Neural crest cell (in vitro differentiated cells): ENCODE measurements around the gene DEDD2. TPM values are rescaled to one million over a fixed set of nuclear protein-coding genes. Genes with fewer than 3 reads are reported as not detected.
"Not testable (repeated sequence)": the region's sequence is repeated elsewhere in the genome, so short reads cannot be mapped to it uniquely, and the experiment has no call there.

Experiments used
- DNase-seq: peaks from one replicate; pipeline ENCODE4 v3.0.0; 2021; ENCODE audit warnings: low read depth, mixed read lengths, low spot score
- H3K27ac Mint-ChIP-seq: one replicate; pipeline ENCODE4 v1.8.0; 2021; ENCODE audit warnings: mild to moderate bottlenecking, mixed read lengths; ENCODE audit not compliant: unreplicated experiment
- H3K27me3 Mint-ChIP-seq: 2 replicates; pipeline ENCODE4 v1.8.0; 2021; ENCODE audit warnings: low read depth, mild to moderate bottlenecking, mixed read lengths
- H3K36me3 Mint-ChIP-seq: 2 replicates; pipeline ENCODE4 v1.8.0; 2021; ENCODE audit warnings: low read depth, mild to moderate bottlenecking, mixed read lengths
- H3K4me1 Mint-ChIP-seq: 2 replicates; pipeline ENCODE4 v1.8.0; 2021; ENCODE audit warnings: mixed read lengths
- H3K4me3 Mint-ChIP-seq: one replicate; pipeline ENCODE4 v1.8.0; 2021; ENCODE audit warnings: mild to moderate bottlenecking, mixed read lengths
- H3K9me3 Mint-ChIP-seq: 2 replicates; pipeline ENCODE4 v1.8.0; 2021; ENCODE audit warnings: mixed read lengths
- CTCF ChIP-seq: fragments of 200-600 bp; sonication (generic); conservative IDR thresholded peaks from 2 replicates; pipeline ENCODE4 v1.5.0; 2021; ENCODE audit warnings: antibody characterized with exemption, mild to moderate bottlenecking
- long read RNA-seq: library from polyadenylated mRNA; unstranded; transcript quantifications from one replicate; pipeline ENCODE4 v2.0.0, GENCODE V29; 2020
- total RNA-seq: library from RNA; stranded (reverse); gene quantifications from 2 replicates; pipeline ENCODE4 v1.2.1, GENCODE V29; 2021

The DEDD2 gene, protein sequence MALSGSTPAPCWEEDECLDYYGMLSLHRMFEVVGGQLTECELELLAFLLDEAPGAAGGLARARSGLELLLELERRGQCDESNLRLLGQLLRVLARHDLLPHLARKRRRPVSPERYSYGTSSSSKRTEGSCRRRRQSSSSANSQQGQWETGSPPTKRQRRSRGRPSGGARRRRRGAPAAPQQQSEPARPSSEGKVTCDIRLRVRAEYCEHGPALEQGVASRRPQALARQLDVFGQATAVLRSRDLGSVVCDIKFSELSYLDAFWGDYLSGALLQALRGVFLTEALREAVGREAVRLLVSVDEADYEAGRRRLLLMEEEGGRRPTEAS
- total RNA-seq: 20.6 and 21.5 TPM in 2 replicates
- long read RNA-seq, partial matches to known transcripts: 0 of 7 reads
- long read RNA-seq, other reads (novel, unspliced or antisense): 1 of 7 reads

- Mint-ChIP-seq H3K27me3 (no peaks in the 10 kb centered on the region), H3K4me1 (peaks cover 45% of the 10 kb centered on the region), H3K4me3 (peak within 1 kb of the TSS; percentile 94), H3K27ac (peak within 1 kb of the TSS; percentile 98), H3K36me3 (no peaks in the 10 kb centered on the region), H3K9me3 (no peaks in the 10 kb centered on the region)
- peak; percentile 98 for DNase-seq
- no peak for TF ChIP-seq CTCF
These were observed at the start of gene DEDD2 for GRCh38 chr19:42217520-42218437. DEDD2 (minus strand) TSS chr19:42217677; CDS start chr19:42217007, 670 bp downstream.

GRCh38 chr19:42266928-42267603 lies 49.6 kb upstream of the DEDD2 start:
- not testable (repeated sequence) for H3K27me3 Mint-ChIP-seq, H3K27ac Mint-ChIP-seq, DNase-seq, H3K9me3 Mint-ChIP-seq, H3K4me3 Mint-ChIP-seq, H3K36me3 Mint-ChIP-seq
- peaks cover 23% of the 10 kb centered on the region for H3K4me1 Mint-ChIP-seq

GRCh38 chr19:42266105-42266504 lies 48.6 kb upstream of the DEDD2 start:
- Mint-ChIP-seq H3K4me3 (peak overlapping the region; percentile 34), H3K4me1 (peaks cover 23% of the 10 kb centered on the region)
- not testable (repeated sequence) for H3K27me3 Mint-ChIP-seq, DNase-seq, H3K27ac Mint-ChIP-seq, H3K36me3 Mint-ChIP-seq, H3K9me3 Mint-ChIP-seq

- TF ChIP-seq CTCF: no peak
- H3K27ac Mint-ChIP-seq: no peak overlapping the region
- no peaks in the 10 kb centered on the region for H3K9me3 Mint-ChIP-seq
- DNase-seq: no peak
- H3K4me1 Mint-ChIP-seq: peaks cover 1% of the 10 kb centered on the region
- no peaks in the 10 kb centered on the region for H3K36me3 Mint-ChIP-seq
- peak overlapping the region; percentile 19 for H3K4me3 Mint-ChIP-seq
- H3K27me3 Mint-ChIP-seq: no peaks in the 10 kb centered on the region
These were observed 44.3 kb upstream of the DEDD2 start for GRCh38 chr19:42261763-42262162.

DNA sequence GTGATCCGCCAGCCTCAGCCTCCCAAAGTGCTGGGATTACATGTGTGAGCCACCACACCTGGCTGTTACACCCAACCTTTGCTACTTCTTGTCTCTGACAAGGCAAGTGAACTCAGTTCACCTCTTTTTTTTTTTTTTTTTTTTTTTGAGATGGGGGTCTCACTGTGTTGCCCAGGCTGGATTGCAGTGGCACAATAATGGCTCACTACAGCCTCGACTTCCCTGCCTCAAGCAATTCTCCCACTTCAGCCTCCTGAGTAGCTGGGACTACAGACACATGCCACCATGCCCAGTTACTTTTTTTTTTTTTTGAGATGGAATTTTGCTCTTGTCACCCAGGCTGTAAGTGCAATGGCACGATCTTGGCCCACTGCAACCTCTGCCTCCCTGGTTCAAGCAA lies 40.4 kb upstream of the DEDD2 start:
- not testable (repeated sequence) for DNase-seq, H3K36me3 Mint-ChIP-seq, H3K27ac Mint-ChIP-seq, H3K27me3 Mint-ChIP-seq, H3K9me3 Mint-ChIP-seq
- Mint-ChIP-seq H3K4me1 (peaks cover 14% of the 10 kb centered on the region), H3K4me3 (peak overlapping the region; percentile 44)

DNA sequence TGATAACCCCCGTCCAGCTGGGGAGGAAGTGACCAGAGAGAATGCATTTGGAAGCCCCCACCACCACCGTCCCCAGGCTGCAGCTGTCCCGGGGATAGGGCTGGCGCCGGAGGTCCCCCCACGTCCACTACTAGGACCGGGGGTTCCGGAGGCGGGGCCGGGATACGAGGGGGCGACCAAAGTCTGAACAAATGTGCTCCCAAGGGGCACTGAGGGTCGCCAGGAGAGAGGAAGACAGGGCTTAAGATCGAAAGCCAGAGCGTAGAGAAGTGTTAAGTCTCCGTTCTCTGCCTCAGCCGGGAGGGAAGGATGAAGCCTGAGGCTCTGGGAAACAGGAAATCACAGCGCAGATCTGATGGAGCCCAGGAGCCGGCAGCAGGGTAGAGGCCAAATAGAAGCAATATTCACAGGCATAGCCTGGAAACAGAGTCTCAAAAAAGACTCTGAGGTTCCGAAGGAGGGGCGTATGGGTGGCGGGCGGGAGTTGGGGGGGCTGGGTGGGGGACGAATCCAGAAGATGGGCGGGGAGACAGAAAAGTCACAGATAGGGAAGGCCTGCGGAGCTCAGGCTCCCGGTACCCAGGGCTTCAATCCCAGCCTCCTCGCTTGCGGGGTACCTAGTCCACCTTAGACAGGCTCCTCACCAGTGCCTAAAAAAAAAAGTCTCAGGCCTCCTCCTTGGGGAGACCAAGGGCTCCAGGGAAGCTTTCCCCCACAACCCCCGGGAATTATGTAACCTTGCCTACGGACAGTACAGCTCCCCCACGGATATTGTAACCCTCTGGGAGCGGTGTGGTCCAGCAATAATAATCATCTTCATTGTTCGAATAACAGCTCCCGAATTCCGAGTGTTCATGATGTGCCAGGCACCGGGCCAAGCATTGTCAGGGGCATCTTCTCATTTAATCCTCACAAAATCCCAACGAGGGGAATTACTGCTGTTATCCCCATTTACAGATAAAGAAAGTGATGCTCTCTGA lies 38.6 kb upstream of the DEDD2 start:
- Mint-ChIP-seq H3K27ac (peak overlapping the region; percentile 82), H3K36me3 (no peaks in the 10 kb centered on the region), H3K27me3 (peaks cover 7% of the 10 kb centered on the region), H3K9me3 (no peaks in the 10 kb centered on the region), H3K4me1 (peaks cover 28% of the 10 kb centered on the region), H3K4me3 (peak overlapping the region; percentile 88)
- DNase-seq: peak; percentile 49
- TF ChIP-seq CTCF: no peak
